ENCODE measurements around the gene LRRC49.

The LRRC49 gene

GRCh38 chr15:71088683-71089082 lies 196.1 kb downstream of the LRRC49 start:
- TF ChIP-seq, protein P1, sequence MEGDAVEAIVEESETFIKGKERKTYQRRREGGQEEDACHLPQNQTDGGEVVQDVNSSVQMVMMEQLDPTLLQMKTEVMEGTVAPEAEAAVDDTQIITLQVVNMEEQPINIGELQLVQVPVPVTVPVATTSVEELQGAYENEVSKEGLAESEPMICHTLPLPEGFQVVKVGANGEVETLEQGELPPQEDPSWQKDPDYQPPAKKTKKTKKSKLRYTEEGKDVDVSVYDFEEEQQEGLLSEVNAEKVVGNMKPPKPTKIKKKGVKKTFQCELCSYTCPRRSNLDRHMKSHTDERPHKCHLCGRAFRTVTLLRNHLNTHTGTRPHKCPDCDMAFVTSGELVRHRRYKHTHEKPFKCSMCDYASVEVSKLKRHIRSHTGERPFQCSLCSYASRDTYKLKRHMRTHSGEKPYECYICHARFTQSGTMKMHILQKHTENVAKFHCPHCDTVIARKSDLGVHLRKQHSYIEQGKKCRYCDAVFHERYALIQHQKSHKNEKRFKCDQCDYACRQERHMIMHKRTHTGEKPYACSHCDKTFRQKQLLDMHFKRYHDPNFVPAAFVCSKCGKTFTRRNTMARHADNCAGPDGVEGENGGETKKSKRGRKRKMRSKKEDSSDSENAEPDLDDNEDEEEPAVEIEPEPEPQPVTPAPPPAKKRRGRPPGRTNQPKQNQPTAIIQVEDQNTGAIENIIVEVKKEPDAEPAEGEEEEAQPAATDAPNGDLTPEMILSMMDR (IDR thresholded peaks at IDR 0.05; ENCODE audit: insufficient read depth, low read depth, low read length, missing control alignments) = no peak
- DNase-seq (ENCODE audit: low read depth) = no peak
- H3K4me3 ChIP-seq (ENCODE audit: low read depth, low read length) = no peak overlapping the region

GRCh38 chr15:71089801-71090200 lies 197.2 kb downstream of the LRRC49 start:
- TF ChIP-seq, protein P1 (IDR thresholded peaks at IDR 0.05; ENCODE audit: insufficient read depth, low read depth, low read length, missing control alignments) = no peak
- DNase-seq (ENCODE audit: low read depth) = no peak
- H3K4me3 ChIP-seq (ENCODE audit: low read depth, low read length) = no peak overlapping the region

- H3K4me3 ChIP-seq (ENCODE audit: low read depth, low read length) = no peak overlapping the region
- TF ChIP-seq, protein P1 (IDR thresholded peaks at IDR 0.05; ENCODE audit: insufficient read depth, low read depth, low read length, missing control alignments) = no peak
- no peak for DNase-seq (ENCODE audit: low read depth)
These were observed 199.0 kb downstream of the LRRC49 start for GRCh38 chr15:71091601-71092000.

DNA sequence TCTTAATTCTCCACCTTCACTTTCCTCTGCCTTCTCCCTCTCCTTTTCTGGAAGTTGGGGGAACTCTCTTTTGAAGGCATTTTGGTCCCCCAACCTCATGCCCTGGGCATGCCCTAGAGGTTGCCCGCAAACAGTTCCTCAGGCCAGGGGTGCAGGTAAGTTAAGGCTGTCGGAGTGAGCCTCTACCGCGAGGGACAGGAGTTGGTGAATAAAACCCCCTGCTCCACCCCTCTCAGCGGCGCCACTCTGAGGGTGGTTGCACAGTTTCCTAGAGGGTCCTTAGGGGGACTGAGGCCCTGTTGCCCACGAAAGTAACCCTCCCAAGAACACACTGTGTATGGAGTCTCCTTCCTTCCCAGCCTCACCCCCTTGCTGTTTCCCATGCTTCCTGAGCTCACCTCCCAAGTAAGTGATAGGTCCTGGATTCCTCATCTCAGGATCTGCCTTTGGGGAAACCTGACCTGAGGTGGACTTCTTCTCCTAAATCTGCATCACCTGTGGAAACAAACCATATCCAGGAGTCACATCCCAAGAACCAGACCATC lies 199.5 kb downstream of the LRRC49 start:
- TF ChIP-seq, protein P1 (IDR thresholded peaks at IDR 0.05; ENCODE audit: insufficient read depth, low read depth, low read length, missing control alignments) = no peak
- no peak for DNase-seq (ENCODE audit: low read depth)
- H3K4me3 ChIP-seq (ENCODE audit: low read depth, low read length) = no peak overlapping the region

- TF ChIP-seq, protein P1 (IDR thresholded peaks at IDR 0.05; ENCODE audit: insufficient read depth, low read depth, low read length, missing control alignments) = no peak
- DNase-seq (ENCODE audit: low read depth) = no peak
- no peak overlapping the region for H3K4me3 ChIP-seq (ENCODE audit: low read depth, low read length)
These were observed 200.7 kb downstream of the LRRC49 start for GRCh38 chr15:71093054-71094024.

- TF ChIP-seq, protein P1 (IDR thresholded peaks at IDR 0.05; ENCODE audit: insufficient read depth, low read depth, low read length, missing control alignments) = no peak
These were observed 201.5 kb downstream of the LRRC49 start for GRCh38 chr15:71094137-71094536.

More at GRCh38 chr15:71094137-71094536, 201.5 kb downstream of the LRRC49 start:
- no peak for DNase-seq (ENCODE audit: low read depth)
- H3K4me3 ChIP-seq (ENCODE audit: low read depth, low read length) = no peak overlapping the region
